Activated T-helper 1 cell treated with anti-CD3 and anti-CD28 coated beads, Interleukin-12 subunit alpha, Interleukin-12 subunit beta, Interleukin-2, Interleukin-4 antibody, amounts not matched to agents 30 ng/mL and 10 ng/mL and 1 ng/mL, durations not matched to agents 14 hours and 24 hours and 36 hours (primary cell): Measurements from ENCODE around the gene CLIP4. TPM values are rescaled to one million over a fixed set of nuclear protein-coding genes. Genes with fewer than 3 reads are reported as not detected.

Experiments
- DNase-seq: peaks from one replicate; pipeline ENCODE4 v3.0.0; 2021; ENCODE audit warnings: low spot score
- H3K27ac Mint-ChIP-seq: one replicate; pipeline ENCODE4 v1.8.0; 2021; ENCODE audit warnings: mild to moderate bottlenecking, mixed read lengths
- H3K27me3 Mint-ChIP-seq: one replicate; pipeline ENCODE4 v1.8.0; 2022; ENCODE audit warnings: mild to moderate bottlenecking, moderate library complexity, mixed read lengths; ENCODE audit not compliant: insufficient read depth
- H3K36me3 Mint-ChIP-seq: one replicate; pipeline ENCODE4 v1.8.0; 2021; ENCODE audit warnings: low read depth, mixed read lengths
- H3K4me1 Mint-ChIP-seq: one replicate; pipeline ENCODE4 v1.8.0; 2021; ENCODE audit warnings: low read depth, mixed read lengths
- H3K4me3 Mint-ChIP-seq: one replicate; pipeline ENCODE4 v1.8.0; 2021; ENCODE audit warnings: mild to moderate bottlenecking, moderate library complexity, mixed read lengths
- H3K9me3 Mint-ChIP-seq: one replicate; pipeline ENCODE4 v1.8.0; 2021; ENCODE audit warnings: mixed read lengths
- intact Hi-C: fragments of 100-400 bp; cut with micrococcal nuclease; formaldehyde crosslinking; loops from one replicate; pipeline ENCODE4 v1.15.1; 2024
- total RNA-seq: library from RNA; stranded (reverse); gene quantifications from 2 replicates; pipeline ENCODE4 v1.2.3, GENCODE V29; 2022

The CLIP4 gene
- total RNA-seq, 1 donor from 2014 or later, result 25.8 TPM

GRCh38 chr2:29187926-29188325 lies 72.7 kb downstream of the CLIP4 start:
- intact Hi-C loops, result no loop called here
- no peaks in the 10 kb centered on the region for H3K4me1 Mint-ChIP-seq
- H3K36me3 Mint-ChIP-seq, result peaks cover 14% of the 10 kb centered on the region
- H3K9me3 Mint-ChIP-seq, result no peaks in the 10 kb centered on the region
- H3K27ac Mint-ChIP-seq, result no peak overlapping the region
- no peak for DNase-seq
- H3K4me3 Mint-ChIP-seq, result no peak overlapping the region
- no peaks in the 10 kb centered on the region for H3K27me3 Mint-ChIP-seq

DNA sequence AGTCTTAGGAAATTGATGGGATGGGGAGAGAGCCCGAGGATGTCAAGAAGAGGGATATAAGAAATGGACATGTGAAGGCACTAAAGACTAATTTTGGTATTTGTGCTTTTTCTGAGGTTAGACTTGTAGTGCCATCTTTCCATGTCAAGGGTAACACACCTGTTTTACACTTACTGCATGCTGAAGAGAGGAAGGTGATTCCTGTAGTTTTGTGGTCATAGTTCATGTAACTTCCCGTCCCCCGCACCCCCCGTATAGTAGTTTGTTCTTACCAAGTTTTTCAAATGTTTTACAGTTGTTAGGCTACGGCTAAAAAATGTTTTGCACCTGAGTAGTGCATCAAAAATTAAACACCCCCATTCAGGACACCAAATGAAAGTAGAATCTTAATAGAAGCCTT lies 73.8 kb downstream of the CLIP4 start:
- Mint-ChIP-seq H3K27me3 (no peaks in the 10 kb centered on the region), H3K27ac (no peak overlapping the region), H3K36me3 (peaks cover 14% of the 10 kb centered on the region), H3K9me3 (no peaks in the 10 kb centered on the region), H3K4me3 (no peak overlapping the region), H3K4me1 (no peaks in the 10 kb centered on the region)
- intact Hi-C loops, result no loop called here
- DNase-seq, result no peak

- Mint-ChIP-seq H3K4me3 (no peak overlapping the region), H3K9me3 (no peaks in the 10 kb centered on the region), H3K27me3 (peaks cover 2% of the 10 kb centered on the region), H3K27ac (no peak overlapping the region), H3K4me1 (no peaks in the 10 kb centered on the region), H3K36me3 (peaks cover 9% of the 10 kb centered on the region)
- intact Hi-C loops, result no loop called here
- DNase-seq, result no peak
These were observed 76.6 kb downstream of the CLIP4 start for GRCh38 chr2:29191817-29192216.

DNA sequence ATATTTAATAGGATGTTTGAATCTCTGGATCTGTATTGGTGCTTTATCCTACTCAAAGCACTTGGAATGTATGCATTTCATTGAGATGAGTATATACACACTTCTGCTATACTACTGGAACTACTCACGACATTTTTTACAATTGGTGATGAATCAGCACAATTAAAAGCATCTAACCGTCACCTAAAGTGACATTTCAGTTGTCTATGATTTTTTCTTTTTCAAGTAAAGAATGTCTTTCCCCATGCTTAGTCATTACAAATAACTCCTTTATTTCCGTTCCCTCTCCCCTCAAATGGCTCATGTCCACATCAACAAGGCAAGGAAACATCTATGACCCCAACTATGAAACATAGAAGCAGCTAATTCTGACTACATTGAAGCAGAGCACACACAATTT lies 77.3 kb downstream of the CLIP4 start:
- Mint-ChIP-seq H3K4me1 (no peaks in the 10 kb centered on the region), H3K27ac (no peak overlapping the region), H3K9me3 (no peaks in the 10 kb centered on the region), H3K27me3 (peaks cover 2% of the 10 kb centered on the region), H3K4me3 (no peak overlapping the region), H3K36me3 (peaks cover 8% of the 10 kb centered on the region)
- intact Hi-C loops, result no loop called here
- DNase-seq, result no peak

- no peaks in the 10 kb centered on the region for H3K4me1 Mint-ChIP-seq
- H3K9me3 Mint-ChIP-seq, result no peaks in the 10 kb centered on the region
- DNase-seq, result no peak
- H3K27me3 Mint-ChIP-seq, result peaks cover 2% of the 10 kb centered on the region
- intact Hi-C loops, result no loop called here
- H3K27ac Mint-ChIP-seq, result no peak overlapping the region
- H3K36me3 Mint-ChIP-seq, result peaks cover 2% of the 10 kb centered on the region
- H3K4me3 Mint-ChIP-seq, result no peak overlapping the region
These were observed 77.9 kb downstream of the CLIP4 start for GRCh38 chr2:29193111-29193510.

DNA sequence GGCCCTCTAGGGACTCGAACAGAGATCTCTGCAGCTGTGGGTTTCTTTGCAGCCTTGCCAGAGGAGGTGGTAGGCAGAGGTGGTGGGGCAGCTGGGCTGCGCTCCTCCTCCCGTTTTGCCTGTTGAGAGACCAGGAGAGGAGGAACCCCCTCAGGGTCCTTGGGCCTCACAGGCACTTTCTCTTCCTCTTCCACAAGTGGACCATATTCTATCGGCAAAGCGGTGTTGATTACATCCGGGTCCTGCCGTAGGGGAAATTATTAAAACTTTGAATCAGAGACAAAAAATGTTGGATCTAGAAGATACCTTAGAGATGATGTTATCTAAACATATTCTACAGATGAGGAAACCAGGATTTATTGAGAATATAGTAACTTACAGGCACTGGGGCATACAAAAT lies 78.5 kb downstream of the CLIP4 start:
- peaks cover 1% of the 10 kb centered on the region for H3K36me3 Mint-ChIP-seq
- H3K4me1 Mint-ChIP-seq, result no peaks in the 10 kb centered on the region
- intact Hi-C loops, result no loop called here
- H3K9me3 Mint-ChIP-seq, result no peaks in the 10 kb centered on the region
- peaks cover 2% of the 10 kb centered on the region for H3K27me3 Mint-ChIP-seq
- H3K27ac Mint-ChIP-seq, result no peak overlapping the region
- H3K4me3 Mint-ChIP-seq, result no peak overlapping the region
- DNase-seq, result no peak

DNA sequence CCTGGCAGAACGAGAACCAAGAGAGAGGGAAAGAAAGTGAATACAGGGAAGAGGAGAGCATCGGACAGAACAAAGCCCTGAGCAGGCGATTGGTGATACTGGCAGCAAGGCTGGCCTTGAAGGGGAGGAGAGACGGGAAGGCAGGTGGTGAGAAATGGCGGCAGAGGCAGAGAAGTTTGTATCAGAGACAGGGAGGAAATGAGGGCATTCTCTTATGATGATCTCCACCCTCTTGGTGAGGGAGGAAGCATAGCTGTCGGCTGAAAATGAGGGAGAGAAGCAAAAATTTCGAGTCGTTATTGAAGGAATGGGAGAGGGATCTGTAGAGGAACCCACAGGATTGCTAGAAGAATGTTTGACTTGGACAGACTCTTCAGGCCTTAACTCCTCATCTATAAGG lies 80.6 kb downstream of the CLIP4 start:
- Mint-ChIP-seq H3K9me3 (no peaks in the 10 kb centered on the region), H3K4me1 (no peaks in the 10 kb centered on the region), H3K27me3 (peaks cover 2% of the 10 kb centered on the region), H3K27ac (no peak overlapping the region), H3K36me3 (peaks cover 1% of the 10 kb centered on the region), H3K4me3 (no peak overlapping the region)
- no peak for DNase-seq
- intact Hi-C loops, result loop anchor here (2.0 kb wide), 1 partner anchor 629 kb away; no protein-coding TSS in a partner anchor

- no peak overlapping the region for H3K4me3 Mint-ChIP-seq
- H3K36me3 Mint-ChIP-seq, result peaks cover 1% of the 10 kb centered on the region
- H3K9me3 Mint-ChIP-seq, result no peaks in the 10 kb centered on the region
- H3K4me1 Mint-ChIP-seq, result no peaks in the 10 kb centered on the region
- intact Hi-C loops, result loop anchor here (1.0 to 2.0 kb wide), 3 partner anchors 239 to 630 kb away; no protein-coding TSS in a partner anchor
- H3K27me3 Mint-ChIP-seq, result peaks cover 2% of the 10 kb centered on the region
- peak; percentile 67 for DNase-seq
- H3K27ac Mint-ChIP-seq, result no peak overlapping the region
These were observed 81.9 kb downstream of the CLIP4 start for GRCh38 chr2:29196792-29197788.

GRCh38 chr2:29201979-29202378 lies 86.8 kb downstream of the CLIP4 start:
- no peaks in the 10 kb centered on the region for H3K36me3 Mint-ChIP-seq
- H3K27ac Mint-ChIP-seq, result no peak overlapping the region
- H3K9me3 Mint-ChIP-seq, result no peaks in the 10 kb centered on the region
- intact Hi-C loops, result no loop called here
- DNase-seq, result no peak
- no peaks in the 10 kb centered on the region for H3K27me3 Mint-ChIP-seq
- H3K4me1 Mint-ChIP-seq, result no peaks in the 10 kb centered on the region
- no peak overlapping the region for H3K4me3 Mint-ChIP-seq

- Mint-ChIP-seq H3K27me3 (no peaks in the 10 kb centered on the region), H3K4me1 (no peaks in the 10 kb centered on the region), H3K4me3 (no peak overlapping the region), H3K27ac (no peak overlapping the region), H3K9me3 (no peaks in the 10 kb centered on the region), H3K36me3 (no peaks in the 10 kb centered on the region)
- DNase-seq, result no peak
- intact Hi-C loops, result no loop called here
These were observed 87.7 kb downstream of the CLIP4 start for GRCh38 chr2:29202819-29203495.

DNA sequence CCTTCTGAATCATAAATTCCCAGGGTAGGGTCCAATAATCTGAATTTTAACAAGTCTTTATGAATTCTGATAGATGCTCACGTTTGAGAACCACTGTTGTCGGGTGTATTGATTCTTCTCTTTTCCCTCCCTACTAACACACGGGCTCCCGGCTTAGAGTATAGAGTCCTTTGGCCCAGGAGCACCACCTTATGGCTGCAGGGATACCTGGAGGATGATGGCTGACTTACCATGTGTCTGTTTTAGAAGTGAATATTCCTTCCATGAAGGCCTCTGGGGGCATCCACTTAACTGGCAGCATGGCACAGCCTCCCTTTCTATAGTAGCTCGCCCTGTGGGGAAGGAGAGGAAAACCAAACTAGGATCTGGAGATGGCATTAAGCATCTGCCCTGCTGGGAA lies 91.7 kb downstream of the CLIP4 start:
- Mint-ChIP-seq H3K27me3 (no peaks in the 10 kb centered on the region), H3K9me3 (no peaks in the 10 kb centered on the region), H3K4me3 (no peak overlapping the region), H3K36me3 (no peaks in the 10 kb centered on the region), H3K4me1 (no peaks in the 10 kb centered on the region), H3K27ac (no peak overlapping the region)
- intact Hi-C loops, result no loop called here
- DNase-seq, result no peak

GRCh38 chr2:29207352-29208148 lies 92.3 kb downstream of the CLIP4 start:
- DNase-seq, result no peak
- no peaks in the 10 kb centered on the region for H3K36me3 Mint-ChIP-seq
- H3K9me3 Mint-ChIP-seq, result no peaks in the 10 kb centered on the region
- no peaks in the 10 kb centered on the region for H3K4me1 Mint-ChIP-seq
- H3K4me3 Mint-ChIP-seq, result no peak overlapping the region
- intact Hi-C loops, result no loop called here
- no peaks in the 10 kb centered on the region for H3K27me3 Mint-ChIP-seq
- H3K27ac Mint-ChIP-seq, result no peak overlapping the region
